Measurements from ENCODE around the gene KRT34.

KRT34 gene

GRCh38 chr17:41367426-41368075, 14.6 kb downstream of the KRT34 start:
- TF ChIP-seq ZNF639 (tag by site-specific recombination; IDR thresholded peaks at IDR 0.05) (no peak), ZBTB17 (tag by site-specific recombination; IDR thresholded peaks at IDR 0.05) (0 out of 2 replicates have a peak, but pooled peaks have one; percentile 30), SCRT1 (tag by site-specific recombination; IDR thresholded peaks at IDR 0.05; ENCODE audit: borderline replicate concordance) (no peak)
- no peak overlapping the region for H3K27ac ChIP-seq (ENCODE audit: extremely low read depth, low read depth, low read length)
- CTCF ChIA-PET: interaction anchor here (0.6 to 2.1 kb wide), 6 partner anchors 11 to 892 kb away, joined by 3 to 9 read pairs (median 3); no protein-coding TSS in a partner anchor
- H3K36me3 ChIP-seq (ENCODE audit: control insufficient read depth in 2 of 2, insufficient read depth in 1 of 2, low read length in 2 of 2): no peaks in the 10 kb centered on the region
- H3K4me3 ChIP-seq (ENCODE audit: low read depth, low read length): no peak overlapping the region
- no peaks in the 10 kb centered on the region for H3K9me3 ChIP-seq (ENCODE audit: control insufficient read depth, insufficient read depth, low read depth, low read length)
- POLR2A ChIA-PET: interaction anchor here (0.6 kb wide), 1 partner anchor 171 kb away, joined by 4 read pairs; no protein-coding TSS in a partner anchor
- no peaks in the 10 kb centered on the region for H3K4me1 ChIP-seq (ENCODE audit: control insufficient read depth, insufficient read depth, low read length)

- ChIA-PET POLR2A (no interaction called here), CTCF (interaction anchor here (0.6 to 0.8 kb wide), 3 partner anchors 16 to 404 kb away, joined by 3 read pairs; no protein-coding TSS in a partner anchor)
- no peak for TF ChIP-seq ZNF654 (tag by site-specific recombination; IDR thresholded peaks at IDR 0.05; ENCODE audit: low read depth)
- no peak for TF ChIP-seq ZNF560 (tag by site-specific recombination; IDR thresholded peaks at IDR 0.05; ENCODE audit: borderline replicate concordance)
- TF ChIP-seq ZNF514 (tag by site-specific recombination; IDR thresholded peaks at IDR 0.05): no peak
- no peak for TF ChIP-seq ATF2 (tag by site-specific recombination; IDR thresholded peaks at IDR 0.05; ENCODE audit: low read depth)
- TF ChIP-seq ZNF416 (tag by site-specific recombination; IDR thresholded peaks at IDR 0.05): no peak
- TF ChIP-seq ZNF140 (tag by site-specific recombination; IDR thresholded peaks at IDR 0.05): no peak
- TF ChIP-seq ZBTB26 (tag by site-specific recombination; optimal IDR thresholded peaks at IDR 0.05): no peak
- no peak for TF ChIP-seq ZNF280D (tag by site-specific recombination; IDR thresholded peaks at IDR 0.05)
- no peak for TF ChIP-seq ZNF404 (tag by site-specific recombination; IDR thresholded peaks at IDR 0.05)
- no peak for TF ChIP-seq ZNF311 (tag by site-specific recombination; IDR thresholded peaks at IDR 0.05; ENCODE audit: borderline replicate concordance)
- TF ChIP-seq ZSCAN30 (tag by site-specific recombination; IDR thresholded peaks at IDR 0.05): no peak
- no peak for TF ChIP-seq ZNF184 (tag by site-specific recombination; IDR thresholded peaks at IDR 0.05)
- no peak for TF ChIP-seq KLF17 (tag by site-specific recombination; IDR thresholded peaks at IDR 0.05)
- TF ChIP-seq ZNF677 (tag by site-specific recombination; IDR thresholded peaks at IDR 0.05): no peak
- TF ChIP-seq ZBTB6 (tag by site-specific recombination; IDR thresholded peaks at IDR 0.05): no peak
- no peak for TF ChIP-seq ZNF510 (tag by site-specific recombination; IDR thresholded peaks at IDR 0.05; ENCODE audit: insufficient replicate concordance)
- no peak for TF ChIP-seq ZEB2 (tag by site-specific recombination; IDR thresholded peaks at IDR 0.05)
- Histone ChIP-seq H3K36me3 (ENCODE audit: control insufficient read depth in 2 of 2, insufficient read depth in 1 of 2, low read length in 2 of 2) (no peaks in the 10 kb centered on the region), H3K4me3 (ENCODE audit: low read depth, low read length) (no peak overlapping the region), H3K27ac (ENCODE audit: extremely low read depth, low read depth, low read length) (no peak overlapping the region), H3K9me3 (ENCODE audit: control insufficient read depth, insufficient read depth, low read depth, low read length) (no peaks in the 10 kb centered on the region), H3K4me1 (ENCODE audit: control insufficient read depth, insufficient read depth, low read length) (no peaks in the 10 kb centered on the region)
These were observed 16.0 kb downstream of the KRT34 start for GRCh38 chr17:41366070-41366469.

Data from HEK293 (cell line).